WTC11 (cell line): ENCODE data around the gene IFITM2. TPM values are rescaled to one million over a fixed set of nuclear protein-coding genes. Genes with fewer than 3 reads are reported as not detected.

Source experiments
- ATAC-seq: fragments of 200-7000 bp; cut with Tn5 transposase; 2 replicates; pipeline ENCODE4 v1.10.0; 2021; ENCODE audit warnings: mild to moderate bottlenecking, moderate library complexity
- CTCF ChIA-PET: fragments of 300-600 bp; sonication (Branson Sonifier 250); formaldehyde crosslinking; loops from one replicate; lab custom pipeline; 2021; ENCODE audit warnings: antibody characterized with exemption; lab: Charles Lee
- POLR2A ChIA-PET: fragments of 350-600 bp; sonication (Branson Sonifier 250); formaldehyde crosslinking; loops from one replicate; lab custom pipeline; 2021; ENCODE audit warnings: antibody characterized with exemption; lab: Charles Lee
- DNase-seq: peaks from one replicate; pipeline ENCODE4 v3.0.0; 2021; ENCODE audit warnings: low spot score
- H3K27ac Mint-ChIP-seq: 2 replicates; pipeline ENCODE4 v1.8.0; 2021; ENCODE audit warnings: mixed read lengths
- H3K27me3 Mint-ChIP-seq: 2 replicates; pipeline ENCODE4 v1.8.0; 2021; ENCODE audit warnings: low read depth, mild to moderate bottlenecking, moderate library complexity, mixed read lengths
- H3K36me3 Mint-ChIP-seq: 2 replicates; pipeline ENCODE4 v1.8.0; 2021; ENCODE audit warnings: mixed read lengths
- H3K4me1 Mint-ChIP-seq: 2 replicates; pipeline ENCODE4 v1.8.0; 2022; ENCODE audit warnings: mixed read lengths
- H3K4me3 Mint-ChIP-seq: 2 replicates; pipeline ENCODE4 v1.8.0; 2021; ENCODE audit warnings: mild to moderate bottlenecking, moderate library complexity, mixed read lengths
- H3K9me3 Mint-ChIP-seq: 2 replicates; pipeline ENCODE4 v1.8.0; 2021; ENCODE audit warnings: mixed read lengths
- AFF4 ChIP-seq: sonication (generic); formaldehyde crosslinking; IDR thresholded peaks from 2 replicates; pipeline ENCODE4 v1.8.1; 2023; ENCODE audit warnings: mild to moderate bottlenecking, missing genetic modification reagents, borderline replicate concordance
- ATF2 ChIP-seq: sonication (generic); formaldehyde crosslinking; IDR thresholded peaks from 2 replicates; pipeline ENCODE4 v1.8.1; 2022; ENCODE audit warnings: low read depth, missing genetic modification reagents, borderline replicate concordance
- E2F5 ChIP-seq: sonication (generic); formaldehyde crosslinking; IDR thresholded peaks from 2 replicates; pipeline ENCODE4 v1.8.1; 2022; ENCODE audit warnings: mild to moderate bottlenecking, moderate library complexity, missing genetic modification reagents
- FOXP4 ChIP-seq: sonication (generic); formaldehyde crosslinking; IDR thresholded peaks from 2 replicates; pipeline ENCODE4 v1.8.0; 2022; ENCODE audit warnings: mild to moderate bottlenecking, missing genetic modification reagents
- JAZF1 ChIP-seq: fragments of 250-450 bp; sonication (Bioruptor Pico); IDR thresholded peaks from 2 replicates; pipeline ENCODE4 v1.9.0; 2021; ENCODE audit warnings: moderate library complexity, mild to moderate bottlenecking, inconsistent platforms
- MAX ChIP-seq: sonication (generic); formaldehyde crosslinking; IDR thresholded peaks from 2 replicates; pipeline ENCODE4 v1.8.0; 2022; ENCODE audit warnings: mild to moderate bottlenecking, missing genetic modification reagents
- MYBL2 ChIP-seq: sonication (generic); formaldehyde crosslinking; IDR thresholded peaks from 2 replicates; pipeline ENCODE4 v1.8.1; 2023; ENCODE audit warnings: mild to moderate bottlenecking, moderate library complexity, missing genetic modification reagents
- PRDM15 ChIP-seq: sonication (generic); formaldehyde crosslinking; IDR thresholded peaks from 2 replicates; pipeline ENCODE4 v1.8.0; 2022; ENCODE audit warnings: missing genetic modification reagents
- SMAD3 ChIP-seq: sonication (generic); formaldehyde crosslinking; IDR thresholded peaks from 2 replicates; pipeline ENCODE4 v1.8.0; 2022; ENCODE audit warnings: missing genetic modification reagents, mild to moderate bottlenecking, borderline replicate concordance
- ZNF232 ChIP-seq: sonication (generic); formaldehyde crosslinking; IDR thresholded peaks from 2 replicates; pipeline ENCODE4 v1.8.0; 2022; ENCODE audit warnings: mild to moderate bottlenecking, missing genetic modification reagents
- ZNF512 ChIP-seq: sonication (generic); formaldehyde crosslinking; IDR thresholded peaks from 2 replicates; pipeline ENCODE4 v1.8.1; 2022; ENCODE audit warnings: missing genetic modification reagents, borderline replicate concordance
- total RNA-seq: library from RNA; stranded (reverse); gene quantifications from 3 replicates; pipeline ENCODE4 v1.2.3, GENCODE V29; 2021

Gene IFITM2
- total RNA-seq, 1 experiment from 2014 or later, result 436 TPM

- peaks cover 11% of the 10 kb centered on the region for H3K36me3 Mint-ChIP-seq
- ATAC-seq (peak; percentile 4), DNase-seq (no peak)
- TF ChIP-seq ZNF512 (CRISPR knock-in tag) (no peak), ATF2 (CRISPR knock-in tag) (no peak), PRDM15 (CRISPR knock-in tag) (no peak), JAZF1 (no peak), E2F5 (CRISPR knock-in tag) (0 out of 2 replicates have a peak, but pooled peaks have one; percentile 2), AFF4 (CRISPR knock-in tag) (no peak)
- peaks cover 56% of the 10 kb centered on the region for H3K4me1 Mint-ChIP-seq
- peak overlapping the region; percentile 98 for H3K27ac Mint-ChIP-seq
- CTCF ChIA-PET, result interaction anchor here (1.5 to 1.6 kb wide), 2 partner anchors 21 to 63 kb away, joined by 4 to 8 read pairs; no protein-coding TSS in a partner anchor
- POLR2A ChIA-PET, result interaction anchor here (1.4 kb wide), 1 partner anchor 27 kb away, joined by 3 read pairs; no protein-coding TSS in a partner anchor
- no peaks in the 10 kb centered on the region for H3K9me3 Mint-ChIP-seq
- H3K4me3 Mint-ChIP-seq, result peak overlapping the region; percentile 97
- H3K27me3 Mint-ChIP-seq, result no peaks in the 10 kb centered on the region
Observed at GRCh38 chr11:313304-313786, 5.7 kb downstream of the IFITM2 start.

GRCh38 chr11:313787-314553 lies 6.4 kb downstream of the IFITM2 start, which contains the start of gene IFITM1:
Gene IFITM1, plus strand, starts transcription at chr11:314040. Its CDS starts 131 bp downstream, at chr11:314171.
- Mint-ChIP-seq H3K36me3 (peaks cover 11% of the 10 kb centered on the region), H3K4me1 (peaks cover 49% of the 10 kb centered on the region), H3K9me3 (no peaks in the 10 kb centered on the region), H3K4me3 (peak within 1 kb of the TSS; percentile 97), H3K27ac (peak within 1 kb of the TSS; percentile 98), H3K27me3 (no peaks in the 10 kb centered on the region)
- ChIA-PET POLR2A (no interaction called here), CTCF (no interaction called here)
- ATAC-seq (peak; percentile 29), DNase-seq (no peak)
- no peak for TF ChIP-seq AFF4 (CRISPR knock-in tag)
- 0 out of 2 replicates have a peak, but pooled peaks have one; percentile 44 for TF ChIP-seq MYBL2 (CRISPR knock-in tag)
- peak; percentile 42; the same call in 1 of the 2 replicates for TF ChIP-seq ZNF232 (CRISPR knock-in tag)
- TF ChIP-seq FOXP4 (CRISPR knock-in tag), result 0 out of 2 replicates have a peak, but pooled peaks have one; percentile 42
- TF ChIP-seq MAX (CRISPR knock-in tag), result peak; percentile 33; the same call in 1 of the 2 replicates
- TF ChIP-seq SMAD3, result 0 out of 2 replicates have a peak, but pooled peaks have one; percentile 49
